GM18511 (cell line): ENCODE data around the gene SLC16A12.
"Not testable (repeated sequence)": the region's sequence is repeated elsewhere in the genome, so short reads cannot be mapped to it uniquely, and the experiment has no call there.

Experiments used
- ATAC-seq: cut with Tn5 transposase; IDR thresholded peaks from one replicate; pipeline ENCODE4 v1.9.1; 2021; ENCODE audit warnings: mild to moderate bottlenecking, moderate library complexity; ENCODE audit not compliant: unreplicated experiment

The SLC16A12 gene

GRCh38 chr10:89549510-89549909 is 14.1 kb upstream of the SLC16A12 start:
- no peak for ATAC-seq

- no peak for ATAC-seq
Measured at GRCh38 chr10:89548673-89549072, 13.3 kb upstream of the SLC16A12 start.

- no peak for ATAC-seq
Measured at GRCh38 chr10:89547853-89548513, 12.6 kb upstream of the SLC16A12 start.

GRCh38 chr10:89546651-89547050 is 11.3 kb upstream of the SLC16A12 start:
- not testable (repeated sequence) for ATAC-seq

GRCh38 chr10:89543841-89544240 is 8.4 kb upstream of the SLC16A12 start:
- ATAC-seq, result no peak

- ATAC-seq, result no peak
Measured at GRCh38 chr10:89540420-89540949, 5.1 kb upstream of the SLC16A12 start.

- ATAC-seq, result no peak
Measured at GRCh38 chr10:89537364-89537763, 2.0 kb upstream of the SLC16A12 start.

GRCh38 chr10:89536013-89536354 is 590 bp upstream of the SLC16A12 start:
- no peak for ATAC-seq

- ATAC-seq, result no peak
Measured at GRCh38 chr10:89534826-89535166, 598 bp downstream of the SLC16A12 start.

- ATAC-seq, result no peak
Measured at GRCh38 chr10:89532476-89532875, 2.9 kb downstream of the SLC16A12 start.

- no peak for ATAC-seq
Measured at GRCh38 chr10:89531359-89531758, 4.0 kb downstream of the SLC16A12 start.

- not testable (repeated sequence) for ATAC-seq
Measured at GRCh38 chr10:89529711-89530110, 5.7 kb downstream of the SLC16A12 start.

GRCh38 chr10:89526358-89526757 is 9.0 kb downstream of the SLC16A12 start:
- ATAC-seq, result no peak

- ATAC-seq, result no peak
Measured at GRCh38 chr10:89525556-89525955, 9.8 kb downstream of the SLC16A12 start.

- ATAC-seq, result no peak
Measured at GRCh38 chr10:89524279-89524678, 11.1 kb downstream of the SLC16A12 start.

GRCh38 chr10:89523274-89523673 is 12.1 kb downstream of the SLC16A12 start:
- ATAC-seq, result no peak

- no peak for ATAC-seq
Measured at GRCh38 chr10:89522463-89522862, 12.9 kb downstream of the SLC16A12 start.

- ATAC-seq, result no peak
Measured at GRCh38 chr10:89521368-89521767, 14.0 kb downstream of the SLC16A12 start.

- no peak for ATAC-seq
Measured at GRCh38 chr10:89520706-89521105, 14.7 kb downstream of the SLC16A12 start.

GRCh38 chr10:89518876-89519842 is 16.2 kb downstream of the SLC16A12 start:
- no peak for ATAC-seq

GRCh38 chr10:89518108-89518507 is 17.3 kb downstream of the SLC16A12 start:
- no peak for ATAC-seq
